Measurements from ENCODE around the gene CCL17.
"Not testable (repeated sequence)": the region's sequence is repeated elsewhere in the genome, so short reads cannot be mapped to it uniquely, and the experiment has no call there.

The CCL17 gene

DNA sequence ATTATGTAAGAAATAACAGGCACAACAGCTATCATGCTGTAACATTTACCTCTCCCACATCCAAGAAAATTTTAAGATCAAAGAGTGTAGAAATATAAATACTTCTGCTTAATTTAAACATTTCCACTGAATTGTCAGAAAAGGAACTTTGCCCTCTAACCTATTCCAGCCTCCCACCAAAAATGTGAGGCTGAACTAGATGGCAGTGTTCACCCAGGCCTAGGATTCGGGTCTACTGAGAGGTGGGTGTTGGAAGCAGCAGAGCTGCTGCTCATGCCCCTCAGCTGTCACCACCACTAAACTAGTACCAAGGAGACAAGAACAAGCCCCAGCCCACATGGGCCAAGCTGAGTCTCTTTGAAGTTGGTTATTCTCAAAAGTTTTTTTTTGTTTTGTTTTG, 31.3 kb downstream of the CCL17 start:
- no peak for DNase-seq

DNA sequence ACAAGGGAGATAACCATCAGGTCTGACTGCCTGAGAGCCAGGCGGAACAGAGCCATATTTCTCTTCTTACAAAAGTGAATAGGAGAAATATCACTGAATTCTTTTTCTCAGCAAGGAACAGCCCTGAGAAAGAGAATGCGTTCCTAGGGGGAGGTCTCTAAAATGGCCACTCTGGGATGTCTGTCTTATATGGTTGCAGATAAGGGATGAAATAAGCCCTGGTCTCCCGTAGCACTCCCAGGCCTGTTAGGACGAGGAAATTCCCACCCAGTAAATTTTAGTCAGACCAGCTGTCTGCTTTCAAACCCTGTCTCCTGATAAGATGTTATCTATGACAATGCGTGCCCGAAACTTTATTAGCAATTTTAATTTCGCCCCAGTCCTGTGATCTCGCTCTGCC, 35.4 kb downstream of the CCL17 start:
- DNase-seq, result not testable (repeated sequence)

DNA sequence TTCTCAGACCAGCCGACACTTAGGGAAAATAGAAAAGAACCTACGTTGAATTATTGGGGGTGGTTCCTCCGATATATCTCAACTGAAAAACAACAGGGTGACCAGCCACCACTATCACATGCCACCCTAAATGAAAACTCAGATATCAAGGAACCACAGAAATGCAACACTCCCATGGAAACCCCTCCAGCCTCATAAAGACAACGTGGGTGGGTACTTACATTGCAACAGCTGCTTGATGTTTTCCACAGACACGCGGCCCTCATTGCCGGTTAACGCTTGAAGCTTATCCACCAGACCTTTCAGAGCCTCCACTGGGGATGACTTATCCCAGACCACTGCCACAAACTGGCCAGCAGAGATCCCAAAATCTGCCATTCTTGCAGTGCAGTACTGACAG, 36.0 kb downstream of the CCL17 start:
- not testable (repeated sequence) for DNase-seq

DNA sequence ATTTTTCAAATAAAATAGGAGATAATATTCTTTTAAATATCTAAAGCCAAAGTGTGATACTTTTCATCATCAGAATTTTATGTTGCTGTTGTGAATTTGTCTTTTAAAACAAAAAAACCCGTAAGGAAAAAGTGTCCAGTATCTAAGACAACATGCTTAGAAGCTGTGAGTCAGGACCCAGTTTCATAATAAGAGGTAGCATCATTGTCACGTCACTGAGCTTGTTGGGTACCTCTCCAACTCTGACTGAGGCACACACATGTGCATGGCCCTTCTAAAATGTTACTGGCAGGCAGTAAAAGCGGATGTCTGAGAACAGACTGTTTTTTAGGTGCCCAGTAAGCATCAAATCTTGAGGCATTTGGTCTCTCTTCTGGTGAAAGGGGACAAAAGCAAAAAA, 40.1 kb downstream of the CCL17 start:
- no peak for DNase-seq

DNA sequence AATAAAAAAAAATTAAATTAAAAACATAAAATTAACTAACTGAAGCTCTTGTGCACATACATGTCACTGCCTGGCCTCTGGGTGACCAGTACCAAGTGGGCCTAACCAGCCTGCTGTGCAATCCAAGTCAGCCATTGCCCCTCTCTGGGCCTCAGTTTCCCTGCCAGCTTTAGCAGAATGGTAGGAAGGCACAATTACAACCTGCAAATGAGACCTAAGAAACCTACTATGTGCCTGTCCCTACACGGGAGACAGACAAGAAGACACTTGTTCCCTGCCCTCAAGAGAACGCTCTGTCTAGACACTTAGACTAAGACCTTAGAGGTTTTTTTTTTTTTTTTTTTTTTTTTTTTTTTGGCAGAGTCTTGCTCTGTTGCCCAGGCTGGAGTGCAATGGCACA, 40.9 kb downstream of the CCL17 start:
- no peak for DNase-seq

DNA sequence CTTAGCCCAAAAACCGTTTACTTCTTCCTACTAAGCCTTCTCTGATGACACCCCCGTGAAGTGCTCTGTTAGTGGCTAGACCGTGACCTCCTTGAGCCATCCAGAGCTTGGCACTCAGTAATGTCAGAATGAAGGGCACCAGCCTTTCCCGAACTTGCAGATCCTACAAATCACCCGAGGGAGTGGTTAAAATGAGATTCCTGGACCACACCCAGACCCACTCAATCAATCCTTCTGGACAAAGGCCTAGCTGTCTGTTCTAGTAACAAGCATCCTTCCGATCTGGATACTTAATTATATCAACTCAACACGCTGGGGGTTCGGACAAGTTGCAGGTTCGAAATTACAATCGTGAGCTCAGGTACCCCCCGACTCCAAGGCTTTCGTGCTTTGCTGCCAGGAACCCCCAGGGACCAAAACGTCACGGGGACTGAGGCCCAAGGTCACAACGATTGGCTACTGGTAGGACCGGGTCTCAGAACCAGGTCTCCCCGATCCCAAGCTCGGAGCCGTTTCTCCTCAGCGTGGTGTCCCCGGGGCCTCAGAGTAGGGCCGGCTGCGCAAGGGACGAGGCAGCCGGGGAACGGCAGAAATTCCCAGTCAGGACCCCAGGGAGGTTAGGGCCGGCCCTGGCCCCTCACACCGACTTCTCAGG, 42.1 kb downstream of the CCL17 start:
- DNase-seq, result peak in 1 of 2 experiments; percentile 27

DNA sequence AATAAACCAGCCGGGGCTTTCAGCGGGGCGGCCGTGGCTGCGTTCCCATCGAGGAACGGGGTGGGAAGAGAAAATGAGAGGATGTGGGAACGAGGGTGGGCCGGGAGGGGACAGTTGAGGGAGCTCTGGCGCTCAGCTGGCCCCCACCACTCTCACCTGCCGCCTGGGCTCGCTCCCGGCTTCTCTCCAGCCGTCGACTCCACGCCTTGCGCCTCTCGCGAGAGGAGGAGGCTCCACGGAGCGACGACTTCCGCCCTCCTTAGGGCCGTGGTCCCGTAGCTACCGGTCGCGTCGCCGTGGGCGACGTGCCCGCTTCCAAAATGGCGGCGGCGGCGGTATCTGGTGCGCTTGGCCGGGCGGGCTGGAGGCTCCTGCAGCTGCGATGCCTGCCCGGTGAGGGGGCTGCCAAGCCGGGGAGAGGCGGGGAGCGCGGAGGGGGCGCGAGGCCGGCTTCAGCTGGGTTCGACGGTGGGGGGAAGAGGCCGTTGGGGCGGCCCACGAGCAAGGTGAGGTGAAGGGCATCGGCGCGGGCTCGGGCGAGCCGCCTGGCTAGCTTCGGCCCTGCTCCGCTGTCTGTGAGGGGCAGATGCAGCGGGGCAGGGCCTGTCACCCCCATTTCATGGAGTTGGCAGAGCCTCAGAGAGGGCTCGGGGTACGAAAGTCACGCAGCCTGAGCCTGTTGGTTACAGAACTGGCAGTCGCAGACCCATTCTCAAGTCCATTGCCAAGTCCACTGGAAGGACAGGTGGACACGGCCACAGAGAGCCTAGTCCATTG, 42.8 kb downstream of the CCL17 start, which contains the start of the genes CIAPIN1 and COQ9:
TSS of gene CIAPIN1 (minus strand) at position 200 of the 777 bp plus-strand sequence. CDS start 6,457 bp downstream, outside the sequence.
TSS of gene COQ9 (plus strand) at position 294 of the 777 bp plus-strand sequence. CDS start at position 321, 27 bp downstream.
- peak; percentile 88 to 91 for DNase-seq

DNA sequence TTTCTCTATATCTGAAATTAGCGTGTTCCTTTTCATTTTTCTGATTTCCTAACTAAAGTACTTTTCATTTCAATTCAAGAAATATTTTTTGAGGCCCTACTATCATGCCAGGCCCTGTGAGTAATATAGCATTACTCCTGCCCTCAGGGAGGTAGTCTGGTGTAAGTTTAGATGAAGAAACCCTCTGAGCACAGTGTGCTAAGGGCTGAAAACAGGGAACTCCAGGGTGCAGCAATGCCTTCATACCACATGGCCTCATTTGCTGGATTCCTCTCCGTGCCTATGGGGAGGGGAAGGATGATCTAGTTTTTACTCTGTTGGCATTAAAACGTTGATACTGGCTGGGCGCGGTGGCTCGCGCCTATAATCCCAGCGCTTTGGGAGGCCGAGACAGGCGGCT, 47.5 kb downstream of the CCL17 start:
- no peak for DNase-seq

DNA sequence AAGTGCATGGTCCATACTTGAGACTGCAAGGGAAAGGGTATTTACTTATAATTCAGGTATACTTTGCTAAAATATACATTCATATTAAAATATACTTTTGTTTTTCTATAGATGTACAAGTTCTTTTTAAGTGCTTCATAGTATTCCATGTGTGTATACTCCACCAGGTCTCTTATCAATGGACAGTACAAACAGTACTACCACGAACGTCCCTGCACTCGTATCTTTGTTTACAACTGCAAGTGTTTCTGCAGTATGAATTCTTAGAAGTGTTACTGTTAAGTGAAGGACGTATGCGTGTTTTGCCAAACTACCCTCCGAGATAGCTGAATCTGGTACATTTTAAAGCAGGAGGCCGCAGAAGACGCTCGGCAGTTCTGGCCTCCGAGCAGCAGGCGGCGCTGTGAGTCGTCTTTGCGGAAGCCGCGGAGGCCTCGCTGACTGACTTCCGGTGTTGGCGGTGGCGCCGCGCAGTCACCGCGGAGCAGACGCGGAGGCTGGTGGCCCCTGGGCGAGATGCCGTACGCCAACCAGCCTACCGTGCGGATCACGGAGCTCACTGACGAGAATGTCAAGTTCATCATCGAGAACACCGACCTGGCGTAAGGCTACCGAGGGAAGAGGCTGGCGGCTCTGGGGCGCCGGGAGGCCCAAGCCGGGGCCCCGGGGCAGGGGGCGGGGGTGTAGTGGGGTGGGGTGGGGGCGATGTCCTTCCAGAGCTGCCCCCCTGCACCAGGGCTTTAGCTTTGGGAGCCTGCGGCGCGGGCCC, 57.8 kb downstream of the CCL17 start, which contains the start of gene POLR2C:
TSS of gene POLR2C (plus strand) at position 471 of the 769 bp plus-strand sequence. CDS start at position 517, 46 bp downstream.
- DNase-seq, result peak; percentile 66 to 75

DNA sequence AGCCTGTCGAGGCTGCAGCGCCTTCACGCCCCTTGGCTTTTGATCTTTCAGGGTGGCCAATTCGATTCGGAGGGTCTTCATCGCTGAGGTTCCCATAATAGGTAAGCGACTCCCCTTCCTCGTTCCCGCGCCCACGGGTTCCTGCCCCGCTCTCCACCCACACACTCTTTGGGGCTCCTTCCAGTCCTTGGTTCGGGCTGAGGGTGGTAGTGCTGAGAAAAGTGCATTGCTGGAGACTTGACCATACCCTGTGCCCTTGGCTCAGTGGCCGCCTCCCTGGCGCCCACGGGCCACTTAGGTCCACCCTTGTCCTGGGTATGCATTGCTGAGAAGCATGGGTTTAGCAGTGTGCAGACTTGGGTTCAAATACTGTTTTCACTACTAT, 58.4 kb downstream of the CCL17 start:
- no peak for DNase-seq

DNA sequence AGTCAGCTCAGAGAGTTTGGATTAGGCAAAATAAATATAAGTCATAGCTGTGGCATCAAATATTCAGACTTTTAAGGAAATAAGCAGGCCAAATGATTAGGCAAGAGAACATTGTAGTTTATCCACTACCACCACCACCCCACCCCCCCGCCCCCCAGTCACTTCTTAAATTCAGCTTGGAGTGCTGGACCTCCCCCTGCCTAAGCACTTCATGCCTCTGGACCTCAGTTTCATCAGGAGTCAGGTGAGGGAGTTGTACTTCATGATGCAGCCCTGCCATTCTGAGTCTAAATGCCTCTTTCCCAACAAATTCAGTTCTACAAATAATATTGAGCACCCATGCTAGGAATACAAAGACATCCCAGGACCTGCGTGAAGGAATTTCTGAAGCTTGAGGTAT, 60.0 kb downstream of the CCL17 start:
- DNase-seq, result no peak
